ENCODE data around the gene SIGLEC9.

The SIGLEC9 gene

GRCh38 chr19:51145916-51146493, 21.3 kb downstream of the SIGLEC9 start:
- no peak for DNase-seq

DNA sequence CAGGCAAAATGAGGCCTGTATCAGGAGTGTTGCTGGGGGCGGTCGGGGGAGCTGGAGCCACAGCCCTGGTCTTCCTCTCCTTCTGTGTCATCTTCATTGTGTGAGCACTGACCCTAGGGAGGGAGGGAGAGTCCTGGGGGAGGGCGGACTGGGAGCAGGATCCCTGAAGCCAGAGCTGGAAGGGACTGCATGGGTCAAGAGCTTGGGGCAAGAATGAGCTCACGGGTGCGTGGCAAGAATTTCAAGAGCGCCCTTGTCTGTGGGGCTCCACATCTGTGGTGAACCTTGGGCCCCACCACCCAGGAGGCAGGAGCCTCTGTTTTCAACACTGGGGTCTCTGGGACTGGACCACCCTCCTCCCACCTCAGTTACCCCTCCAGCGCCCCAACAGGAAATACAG, 22.0 kb downstream of the SIGLEC9 start:
- DNase-seq, result no peak

DNA sequence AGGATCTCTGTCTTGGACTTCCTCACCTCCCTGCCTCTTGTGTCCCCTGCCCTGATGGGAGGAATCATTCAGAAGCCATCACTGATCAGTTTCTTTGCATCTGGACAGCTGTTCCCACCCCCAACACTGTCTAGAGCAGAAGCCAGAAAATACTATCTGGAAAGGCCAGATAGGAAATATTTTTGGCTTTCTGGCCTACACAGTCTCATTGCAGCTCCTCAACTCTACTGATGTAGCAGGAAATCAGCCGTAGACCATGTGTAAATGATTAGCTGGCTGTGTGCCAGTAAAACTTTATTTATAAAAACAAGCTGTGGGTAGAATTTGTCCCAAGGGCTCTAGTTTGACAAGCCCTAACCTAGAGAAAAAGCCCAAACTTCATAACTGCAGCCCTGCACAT, 23.0 kb downstream of the SIGLEC9 start:
- DNase-seq, result no peak

GRCh38 chr19:51148580-51148979, 23.9 kb downstream of the SIGLEC9 start:
- DNase-seq, result peak in 2 of 3 donors; percentile 64 to 70

- no peak for DNase-seq
These were observed 25.9 kb downstream of the SIGLEC9 start for GRCh38 chr19:51150627-51151026.

DNA sequence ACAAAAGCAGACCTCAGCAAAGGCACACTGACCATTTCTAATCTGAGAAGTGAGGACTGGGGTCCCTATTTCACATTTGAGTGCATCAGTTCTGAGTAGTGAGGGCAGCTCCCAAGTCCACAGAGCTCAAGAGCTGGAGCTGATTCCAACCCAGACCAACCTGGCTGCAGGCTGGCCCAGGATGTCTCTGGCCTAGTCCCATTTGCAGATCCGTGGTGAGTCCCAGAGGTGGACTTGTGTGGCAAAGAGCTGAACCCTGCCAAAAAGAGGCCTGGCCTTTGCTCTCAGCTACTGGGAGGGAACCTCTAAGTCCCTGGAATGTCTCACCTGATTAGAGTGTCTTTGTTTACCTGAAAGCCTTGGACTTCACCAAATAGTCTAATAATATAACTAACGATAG, 32.0 kb downstream of the SIGLEC9 start:
- DNase-seq, result no peak

DNA sequence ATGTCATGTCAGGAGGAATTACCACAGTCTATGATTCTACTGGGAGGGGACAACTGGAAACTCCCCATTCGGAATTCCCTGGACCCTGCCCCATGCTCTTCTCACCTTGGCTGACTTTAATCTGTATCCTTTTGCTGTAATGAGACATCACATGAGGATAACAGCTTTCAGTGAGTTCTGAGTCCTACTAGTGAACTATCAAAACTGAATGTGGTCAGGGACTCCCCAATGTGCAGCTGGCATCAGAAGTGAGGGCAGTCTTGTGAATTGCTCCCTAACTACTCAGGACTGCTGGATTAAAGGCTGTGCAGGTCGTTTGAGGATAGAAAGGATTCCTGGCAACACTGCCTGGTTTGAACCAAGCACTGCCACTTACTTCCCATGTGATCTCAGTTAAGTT, 32.6 kb downstream of the SIGLEC9 start:
- DNase-seq, result no peak

DNA sequence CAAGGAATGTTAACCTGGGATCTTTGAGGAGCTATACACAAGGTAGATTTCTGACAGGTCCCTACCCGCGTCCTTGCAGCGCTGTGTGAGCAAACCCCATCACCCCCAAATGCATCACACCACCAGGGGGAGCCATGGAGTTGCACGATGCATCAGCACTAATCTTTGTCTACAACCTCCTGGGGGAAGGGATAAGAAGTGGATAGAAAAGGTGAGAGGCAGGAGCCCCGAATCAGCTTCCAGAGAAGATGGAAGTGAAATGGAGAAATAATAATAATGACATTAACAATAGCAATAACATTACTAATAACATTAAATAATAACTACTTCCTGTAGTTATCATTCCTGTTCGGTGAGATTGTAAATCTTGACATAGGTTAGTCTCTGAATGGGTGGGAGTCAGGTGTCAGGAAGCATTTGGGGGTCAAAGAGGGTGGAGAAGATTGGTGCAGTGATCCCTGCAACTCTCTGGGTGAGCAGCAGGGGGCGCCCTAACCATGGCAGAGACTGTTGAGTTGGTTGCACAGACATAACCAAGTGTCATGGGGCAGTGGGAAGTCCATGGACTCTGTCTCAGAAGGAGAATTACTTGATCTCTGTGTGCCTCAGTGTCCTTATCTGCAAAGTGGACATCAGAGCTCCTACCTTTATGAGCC, 33.9 kb downstream of the SIGLEC9 start:
- DNase-seq, result peak; percentile 81 to 92 (median 85)

DNA sequence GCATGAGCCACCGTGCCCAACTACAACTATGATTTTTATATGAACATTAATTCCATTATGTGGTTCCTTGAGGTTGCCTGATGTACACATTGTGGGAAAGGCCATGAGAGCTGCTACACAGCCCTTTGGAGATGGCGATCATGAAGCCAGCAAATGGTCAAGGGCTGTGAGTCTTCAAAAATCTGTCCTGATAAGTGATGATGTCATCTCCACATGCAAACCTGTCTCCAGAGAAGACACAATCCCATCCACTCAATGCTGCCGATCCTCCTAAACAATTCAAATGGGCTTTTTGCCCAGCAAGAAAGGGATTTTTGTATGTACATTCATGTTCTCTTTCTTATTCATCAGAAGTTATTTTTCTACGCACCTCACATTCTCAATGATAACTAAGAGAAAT, 35.0 kb downstream of the SIGLEC9 start:
- no peak for DNase-seq

- DNase-seq, result no peak
These were observed 36.6 kb downstream of the SIGLEC9 start for GRCh38 chr19:51161266-51161665.

DNA sequence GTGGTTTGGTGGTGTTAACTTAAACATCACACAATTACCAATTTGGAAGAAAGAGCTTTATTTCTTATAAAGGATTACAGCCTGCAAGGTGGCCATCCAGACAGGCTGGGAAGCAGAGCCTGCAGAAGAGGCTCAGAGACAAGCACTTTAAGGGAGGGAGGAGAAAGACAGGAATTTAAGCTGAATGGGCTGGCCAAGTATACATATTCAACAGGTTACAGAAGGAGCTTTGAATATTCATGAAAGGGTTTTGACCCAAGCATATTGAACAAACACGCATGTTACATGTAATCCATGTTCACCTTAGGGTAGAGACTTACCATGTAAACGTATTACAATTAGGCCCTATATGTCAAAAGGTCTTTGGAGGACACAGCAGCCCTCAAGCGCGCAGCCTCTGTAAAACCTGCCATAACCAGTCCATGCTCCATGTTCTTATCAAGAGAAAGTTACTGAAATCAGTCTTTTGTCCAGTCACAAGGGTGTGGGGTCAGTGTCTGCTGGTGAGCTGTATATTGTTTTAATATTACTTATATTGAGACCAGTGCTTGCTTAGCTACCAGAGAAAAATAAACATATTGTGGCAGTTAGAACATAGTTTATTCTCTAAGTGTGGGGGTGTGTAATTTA, 37.3 kb downstream of the SIGLEC9 start:
- no peak for DNase-seq

- DNase-seq, result no peak
These were observed 38.6 kb downstream of the SIGLEC9 start for GRCh38 chr19:51163257-51163656.

- DNase-seq, result no peak
These were observed 39.5 kb downstream of the SIGLEC9 start for GRCh38 chr19:51164215-51164614.

DNA sequence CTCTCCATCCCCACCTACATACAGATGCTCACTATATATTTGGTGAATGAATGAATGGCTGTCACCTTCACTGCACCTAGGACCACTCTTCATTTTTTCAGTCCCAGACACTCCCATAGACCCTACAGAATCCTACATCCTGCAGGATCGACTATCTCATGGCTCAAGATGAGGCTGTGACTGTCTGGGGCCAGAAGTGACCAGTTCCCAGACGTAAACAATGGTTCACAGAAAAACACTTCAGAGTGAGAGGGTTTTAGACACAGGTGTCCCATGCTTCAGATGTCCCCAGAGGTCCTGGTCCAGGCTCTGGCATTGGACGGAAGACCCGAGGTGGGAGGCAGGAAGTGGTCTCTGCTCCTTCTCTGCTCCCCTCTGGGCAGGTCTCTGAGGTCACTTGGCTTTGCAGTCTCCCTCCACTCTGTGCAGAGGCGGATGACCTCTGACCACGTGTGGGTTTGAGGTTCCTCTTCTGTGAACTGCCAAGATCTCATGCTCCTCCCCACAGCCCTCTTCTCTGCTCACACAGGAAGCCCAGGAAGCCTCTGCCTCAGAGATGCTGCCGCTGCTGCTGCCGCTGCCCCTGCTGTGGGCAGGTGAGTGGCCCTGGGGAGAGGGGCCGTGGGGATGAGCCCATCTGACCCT, 42.3 kb downstream of the SIGLEC9 start:
- DNase-seq, result peak; percentile 86 to 87 (median 86)

DNA sequence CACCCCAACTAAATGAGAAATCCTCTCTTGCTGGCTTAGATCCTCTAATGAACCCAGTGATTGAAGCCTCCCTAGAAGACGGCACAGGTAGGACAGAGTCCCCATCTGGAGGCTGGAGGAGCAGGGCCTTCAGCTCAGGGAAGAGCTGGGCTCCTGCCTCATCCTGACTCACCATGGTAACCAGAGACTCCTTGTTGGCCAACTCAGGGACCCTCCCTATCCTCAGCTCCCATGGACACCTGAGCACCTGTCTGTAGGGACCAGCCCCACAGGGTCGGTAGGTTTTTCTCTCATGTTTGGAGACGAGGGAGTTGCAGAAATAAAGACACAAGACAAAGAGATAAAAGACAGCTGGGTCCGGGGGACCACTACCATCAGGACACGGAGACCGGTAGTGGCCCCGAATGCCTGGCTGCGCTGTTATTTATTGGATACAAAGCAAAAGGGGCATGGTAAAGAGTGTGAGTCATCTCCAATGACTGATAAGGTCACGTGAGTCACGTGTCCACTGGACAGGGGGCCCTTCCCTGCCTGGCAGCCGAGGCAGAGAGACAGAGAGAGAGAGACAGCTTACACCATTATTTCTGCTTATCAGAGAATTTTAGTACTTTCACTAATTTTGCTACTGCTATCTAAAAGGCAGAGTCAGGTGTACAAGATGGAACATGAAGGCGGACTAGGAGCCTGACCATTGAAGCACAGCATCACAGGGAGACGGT, 44.0 kb downstream of the SIGLEC9 start:
- no peak for DNase-seq

GRCh38 chr19:51169283-51169918, 44.7 kb downstream of the SIGLEC9 start:
- peak; percentile 79 to 92 (median 87) for DNase-seq

DNA sequence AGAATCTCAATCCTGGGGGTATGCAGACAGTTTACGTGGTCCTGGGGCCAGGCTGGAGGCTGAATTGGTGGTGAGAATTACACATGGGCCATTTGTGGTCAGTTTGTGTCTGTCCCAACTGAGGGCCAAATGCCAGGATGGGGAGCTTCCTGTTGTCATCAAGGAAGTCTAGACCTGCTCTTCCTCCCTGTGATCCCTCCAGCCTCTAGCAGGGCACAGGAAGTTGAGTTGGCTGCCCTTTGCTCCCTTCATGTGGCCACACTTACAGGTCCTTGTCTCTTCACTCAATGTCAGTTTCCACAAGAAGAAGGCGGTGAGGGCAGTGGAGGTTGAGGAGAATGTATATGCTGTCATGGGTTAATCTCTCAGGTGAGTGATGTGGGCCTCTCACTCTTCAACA, 47.5 kb downstream of the SIGLEC9 start:
- no peak for DNase-seq

DNA sequence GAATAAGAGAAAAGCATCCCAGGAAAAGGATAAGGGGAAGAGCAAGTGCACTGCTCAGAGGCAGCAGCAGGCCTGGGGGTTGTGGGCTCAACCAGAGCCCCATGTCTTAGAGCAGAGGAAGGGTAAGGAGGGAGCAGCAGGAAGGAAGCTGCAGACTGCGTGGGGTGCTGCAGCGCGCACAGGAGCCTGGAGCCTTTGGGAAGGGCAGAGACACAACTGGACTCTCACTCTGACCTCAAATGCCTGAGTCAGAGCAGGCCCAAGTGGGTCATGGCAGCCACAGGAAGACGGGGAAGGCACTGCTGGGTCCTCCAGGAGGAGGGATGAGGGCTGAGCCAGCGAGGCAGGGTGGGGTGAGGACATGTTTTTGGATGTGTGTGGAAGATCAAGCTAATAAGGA, 49.0 kb downstream of the SIGLEC9 start:
- peak in 2 of 3 donors; percentile 30 to 40 for DNase-seq

DNA sequence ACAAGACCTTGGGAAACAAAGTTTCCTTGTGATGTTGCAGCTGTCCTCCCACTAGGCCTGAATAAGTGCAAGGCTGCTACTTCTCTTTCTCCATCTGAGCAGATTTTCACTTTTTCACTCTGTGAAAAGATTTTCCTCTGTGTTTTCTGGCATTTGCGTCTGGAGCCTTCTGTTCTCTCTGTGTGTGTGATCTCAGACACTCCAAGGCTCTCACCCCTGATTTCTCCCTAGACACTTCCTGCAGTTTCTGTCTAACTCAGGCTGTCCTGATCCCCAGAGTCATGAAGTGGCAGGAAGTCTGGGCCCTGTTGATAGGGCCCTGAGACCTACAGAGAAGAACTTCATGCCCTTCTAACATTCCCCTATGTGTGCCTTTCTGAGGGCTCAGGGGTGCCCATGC, 54.5 kb downstream of the SIGLEC9 start:
- DNase-seq, result no peak

All from suppressor macrophage treated with lipopolysaccharide for 1 hour (primary cell).